ENCODE results near the gene LACC1.

DNA sequence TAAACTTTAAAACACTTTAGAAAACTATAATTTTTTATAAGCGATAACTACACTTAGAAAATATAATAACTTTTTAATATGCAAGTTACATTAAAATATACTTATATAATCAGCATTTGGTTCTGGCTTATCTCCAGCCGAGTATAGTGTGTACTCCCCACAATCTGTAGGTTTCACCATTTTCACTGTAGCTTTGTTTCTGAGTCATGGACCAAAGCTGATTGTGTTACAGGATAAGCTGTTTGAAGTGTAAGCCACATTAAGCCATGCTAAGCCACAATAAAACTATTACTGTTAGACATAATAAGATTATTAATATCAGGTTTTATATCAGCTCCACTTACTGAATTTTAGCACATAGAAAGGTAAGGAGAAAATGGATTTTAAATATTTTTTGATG is 44.0 kb upstream of the LACC1 start:
- TF ChIP-seq, protein P1, sequence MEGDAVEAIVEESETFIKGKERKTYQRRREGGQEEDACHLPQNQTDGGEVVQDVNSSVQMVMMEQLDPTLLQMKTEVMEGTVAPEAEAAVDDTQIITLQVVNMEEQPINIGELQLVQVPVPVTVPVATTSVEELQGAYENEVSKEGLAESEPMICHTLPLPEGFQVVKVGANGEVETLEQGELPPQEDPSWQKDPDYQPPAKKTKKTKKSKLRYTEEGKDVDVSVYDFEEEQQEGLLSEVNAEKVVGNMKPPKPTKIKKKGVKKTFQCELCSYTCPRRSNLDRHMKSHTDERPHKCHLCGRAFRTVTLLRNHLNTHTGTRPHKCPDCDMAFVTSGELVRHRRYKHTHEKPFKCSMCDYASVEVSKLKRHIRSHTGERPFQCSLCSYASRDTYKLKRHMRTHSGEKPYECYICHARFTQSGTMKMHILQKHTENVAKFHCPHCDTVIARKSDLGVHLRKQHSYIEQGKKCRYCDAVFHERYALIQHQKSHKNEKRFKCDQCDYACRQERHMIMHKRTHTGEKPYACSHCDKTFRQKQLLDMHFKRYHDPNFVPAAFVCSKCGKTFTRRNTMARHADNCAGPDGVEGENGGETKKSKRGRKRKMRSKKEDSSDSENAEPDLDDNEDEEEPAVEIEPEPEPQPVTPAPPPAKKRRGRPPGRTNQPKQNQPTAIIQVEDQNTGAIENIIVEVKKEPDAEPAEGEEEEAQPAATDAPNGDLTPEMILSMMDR (IDR thresholded peaks at IDR 0.05; ENCODE audit: low read depth, low read length, poor library complexity, severe bottlenecking) = no peak
- TF ChIP-seq EZH2phosphoT487 (IDR thresholded peaks at IDR 0.05; ENCODE audit: borderline replicate concordance, low read length) = no peak
